ENCODE results near the gene TMEM178A.

The TMEM178A gene

DNA sequence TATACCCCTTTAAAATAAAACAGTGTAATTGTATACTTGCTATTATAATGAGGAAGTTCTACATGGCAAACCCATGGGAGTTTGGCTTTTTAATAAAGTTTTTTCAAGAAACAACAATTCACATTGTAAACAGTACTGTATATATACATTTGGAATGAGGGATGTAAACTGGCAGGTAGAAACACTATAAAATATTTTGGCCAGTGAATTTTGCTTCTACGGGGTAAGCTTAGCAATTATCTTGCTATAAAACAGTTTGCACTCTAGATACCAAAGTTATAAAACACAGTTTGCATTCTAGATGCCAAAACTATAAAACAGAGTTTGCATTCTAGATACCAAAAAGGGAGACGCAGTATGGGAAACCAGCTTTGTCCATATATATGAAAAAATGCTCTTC, 96.7 kb downstream of the TMEM178A start:
- DNase-seq, result no peak

All from left hindlimb (tissue), 1 donor.